ENCODE measurements around the gene FANCG.

Gene FANCG

DNA sequence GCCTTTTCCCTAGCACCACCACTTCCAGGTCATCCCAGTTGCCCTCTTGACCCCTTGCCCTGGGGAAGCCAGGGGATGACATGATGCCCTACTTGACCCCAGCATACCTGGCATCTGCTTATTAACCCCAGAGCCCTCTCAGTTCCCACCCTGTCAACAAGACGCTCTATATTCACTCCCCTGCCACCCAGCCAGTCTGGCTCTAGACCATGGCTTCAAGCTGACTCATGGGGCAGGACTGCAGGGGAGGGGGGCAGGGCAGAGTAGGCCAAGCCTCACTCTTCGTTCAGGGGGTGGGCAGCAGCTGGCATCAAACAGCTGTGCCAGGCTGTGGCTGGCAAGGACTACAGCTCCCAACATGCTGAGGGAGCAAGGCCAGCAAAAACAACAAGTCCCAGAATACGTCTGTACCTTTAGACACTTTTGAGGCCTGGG is 30.6 kb upstream of the FANCG start:
- H3K4me3 ChIP-seq (ENCODE audit: low read length, poor library complexity, severe bottlenecking), result peak overlapping the region; percentile 90
- no peaks in the 10 kb centered on the region for H3K9me3 ChIP-seq (ENCODE audit: insufficient read depth, low read depth, low read length)
- H3K4me2 ChIP-seq (ENCODE audit: low read depth, low read length, poor library complexity, severe bottlenecking), result peak overlapping the region; percentile 97
- peaks cover 4% of the 10 kb centered on the region for H4K20me1 ChIP-seq (ENCODE audit: insufficient read depth, low read length, poor library complexity, severe bottlenecking)
- 0 out of 2 replicates have a peak, but pooled peaks cover 3% of the 10 kb centered on the region for H3F3A ChIP-seq (ENCODE audit: low read depth)
- no peak for TF ChIP-seq EZH2phosphoT487 (IDR thresholded peaks at IDR 0.05; ENCODE audit: borderline replicate concordance)
- TF ChIP-seq, protein P1, sequence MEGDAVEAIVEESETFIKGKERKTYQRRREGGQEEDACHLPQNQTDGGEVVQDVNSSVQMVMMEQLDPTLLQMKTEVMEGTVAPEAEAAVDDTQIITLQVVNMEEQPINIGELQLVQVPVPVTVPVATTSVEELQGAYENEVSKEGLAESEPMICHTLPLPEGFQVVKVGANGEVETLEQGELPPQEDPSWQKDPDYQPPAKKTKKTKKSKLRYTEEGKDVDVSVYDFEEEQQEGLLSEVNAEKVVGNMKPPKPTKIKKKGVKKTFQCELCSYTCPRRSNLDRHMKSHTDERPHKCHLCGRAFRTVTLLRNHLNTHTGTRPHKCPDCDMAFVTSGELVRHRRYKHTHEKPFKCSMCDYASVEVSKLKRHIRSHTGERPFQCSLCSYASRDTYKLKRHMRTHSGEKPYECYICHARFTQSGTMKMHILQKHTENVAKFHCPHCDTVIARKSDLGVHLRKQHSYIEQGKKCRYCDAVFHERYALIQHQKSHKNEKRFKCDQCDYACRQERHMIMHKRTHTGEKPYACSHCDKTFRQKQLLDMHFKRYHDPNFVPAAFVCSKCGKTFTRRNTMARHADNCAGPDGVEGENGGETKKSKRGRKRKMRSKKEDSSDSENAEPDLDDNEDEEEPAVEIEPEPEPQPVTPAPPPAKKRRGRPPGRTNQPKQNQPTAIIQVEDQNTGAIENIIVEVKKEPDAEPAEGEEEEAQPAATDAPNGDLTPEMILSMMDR (conservative IDR thresholded peaks at IDR 0.05; ENCODE audit: low read length), result no peak
- H3K4me1 ChIP-seq (ENCODE audit: insufficient read depth, low read length, poor library complexity, severe bottlenecking), result peaks cover 40% of the 10 kb centered on the region
- H3K79me2 ChIP-seq (ENCODE audit: insufficient read depth, low read length), result peaks cover 8% of the 10 kb centered on the region; the same call in 1 of the 2 replicates
- no peaks in the 10 kb centered on the region for H3K9me2 ChIP-seq (replicated peaks; ENCODE audit: low read depth, low read length)
- H3K36me3 ChIP-seq (ENCODE audit: insufficient read depth, low read length), result peaks cover 12% of the 10 kb centered on the region; the same call in 1 of the 2 replicates
- H3K27me3 ChIP-seq (ENCODE audit: insufficient read depth, low read length, poor library complexity, severe bottlenecking), result no peaks in the 10 kb centered on the region
- H3K9ac ChIP-seq (ENCODE audit: low read depth, low read length, poor library complexity, severe bottlenecking), result peak overlapping the region; percentile 71
- H2AFZ ChIP-seq (ENCODE audit: low read length), result no peak overlapping the region

DNA sequence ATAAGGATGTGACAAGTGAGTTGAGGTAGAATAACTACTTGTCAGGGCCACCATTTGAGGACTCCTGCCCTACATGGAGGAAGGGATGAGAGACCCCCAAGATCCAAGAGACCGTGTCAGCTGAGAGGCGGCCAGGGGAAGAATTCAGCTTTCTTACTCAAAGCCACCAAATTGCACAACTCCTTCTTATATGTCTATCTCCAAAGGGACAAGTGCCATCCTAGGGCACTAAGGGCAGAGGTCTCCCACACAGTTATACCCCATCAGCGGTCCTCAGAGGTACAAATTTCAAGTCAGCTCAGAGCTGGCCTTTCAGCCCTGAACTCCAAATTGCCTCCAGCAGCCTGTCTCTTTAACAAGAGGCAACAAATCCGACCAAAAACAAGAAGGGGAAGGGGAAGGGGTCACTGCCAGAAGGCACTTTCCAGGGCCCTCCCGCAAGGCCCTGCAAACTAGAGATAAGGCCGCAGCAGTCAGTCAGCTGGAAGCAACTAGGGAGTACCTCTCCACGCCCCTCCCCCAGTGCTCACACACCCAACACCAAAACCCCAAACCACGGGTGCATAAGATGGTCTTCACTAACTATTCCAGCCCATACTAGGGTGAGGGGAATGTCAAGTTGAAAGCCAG is 29.3 kb upstream of the FANCG start:
- no peak for TF ChIP-seq EZH2phosphoT487 (IDR thresholded peaks at IDR 0.05; ENCODE audit: borderline replicate concordance)
- TF ChIP-seq, protein P1 (conservative IDR thresholded peaks at IDR 0.05; ENCODE audit: low read length), result no peak
- peaks cover 4% of the 10 kb centered on the region; the same call in 1 of the 2 replicates for H3K79me2 ChIP-seq (ENCODE audit: insufficient read depth, low read length)

DNA sequence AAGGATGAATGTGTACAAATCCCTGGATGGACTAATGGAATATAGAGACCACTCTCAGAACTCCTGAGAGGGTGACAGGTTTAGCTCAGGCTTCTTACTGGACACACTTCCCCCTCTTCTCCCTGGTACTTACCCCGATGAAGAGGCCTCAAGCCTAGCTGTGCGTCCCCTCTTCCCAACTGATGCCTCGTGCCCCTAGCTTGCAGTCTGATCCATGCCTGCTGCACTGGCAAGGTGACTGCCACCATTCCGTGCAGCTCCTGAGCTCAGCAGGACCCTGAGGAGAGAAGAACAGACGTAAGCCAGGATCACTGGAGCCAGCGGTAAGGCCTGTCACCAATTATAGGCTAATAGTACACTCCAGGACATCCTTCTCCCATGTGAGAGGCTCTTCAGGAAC is 28.7 kb upstream of the FANCG start:
- peaks cover 29% of the 10 kb centered on the region for H3K4me1 ChIP-seq (ENCODE audit: insufficient read depth, low read length, poor library complexity, severe bottlenecking)
- H3F3A ChIP-seq (ENCODE audit: low read depth), result no peaks in the 10 kb centered on the region
- TF ChIP-seq, protein P1 (conservative IDR thresholded peaks at IDR 0.05; ENCODE audit: low read length), result no peak
- TF ChIP-seq EZH2phosphoT487 (IDR thresholded peaks at IDR 0.05; ENCODE audit: borderline replicate concordance), result no peak
- peaks cover 4% of the 10 kb centered on the region for H4K20me1 ChIP-seq (ENCODE audit: insufficient read depth, low read length, poor library complexity, severe bottlenecking)
- H3K9me3 ChIP-seq (ENCODE audit: insufficient read depth, low read depth, low read length), result no peaks in the 10 kb centered on the region
- no peaks in the 10 kb centered on the region for H3K9me2 ChIP-seq (replicated peaks; ENCODE audit: low read depth, low read length)
- H3K4me2 ChIP-seq (ENCODE audit: low read depth, low read length, poor library complexity, severe bottlenecking), result no peak overlapping the region
- no peaks in the 10 kb centered on the region for H3K27me3 ChIP-seq (ENCODE audit: insufficient read depth, low read length, poor library complexity, severe bottlenecking)
- H3K9ac ChIP-seq (ENCODE audit: low read depth, low read length, poor library complexity, severe bottlenecking), result no peak overlapping the region
- peaks cover 4% of the 10 kb centered on the region; the same call in 1 of the 2 replicates for H3K79me2 ChIP-seq (ENCODE audit: insufficient read depth, low read length)
- no peak overlapping the region for H2AFZ ChIP-seq (ENCODE audit: low read length)
- peaks cover 12% of the 10 kb centered on the region; the same call in 1 of the 2 replicates for H3K36me3 ChIP-seq (ENCODE audit: insufficient read depth, low read length)
- H3K4me3 ChIP-seq (ENCODE audit: low read length, poor library complexity, severe bottlenecking), result no peak overlapping the region

More for the DNA sequence above, 29.3 kb upstream of the FANCG start:
- no peaks in the 10 kb centered on the region for H3K27me3 ChIP-seq (ENCODE audit: insufficient read depth, low read length, poor library complexity, severe bottlenecking)
- no peak overlapping the region for H2AFZ ChIP-seq (ENCODE audit: low read length)
- H3K9ac ChIP-seq (ENCODE audit: low read depth, low read length, poor library complexity, severe bottlenecking), result no peak overlapping the region
- peaks cover 4% of the 10 kb centered on the region for H4K20me1 ChIP-seq (ENCODE audit: insufficient read depth, low read length, poor library complexity, severe bottlenecking)
- H3K4me1 ChIP-seq (ENCODE audit: insufficient read depth, low read length, poor library complexity, severe bottlenecking), result peaks cover 30% of the 10 kb centered on the region
- no peak overlapping the region for H3K4me2 ChIP-seq (ENCODE audit: low read depth, low read length, poor library complexity, severe bottlenecking)
- H3K9me3 ChIP-seq (ENCODE audit: insufficient read depth, low read depth, low read length), result no peaks in the 10 kb centered on the region
- no peak overlapping the region for H3K4me3 ChIP-seq (ENCODE audit: low read length, poor library complexity, severe bottlenecking)
- 0 out of 2 replicates have a peak, but pooled peaks cover 3% of the 10 kb centered on the region for H3F3A ChIP-seq (ENCODE audit: low read depth)
- H3K36me3 ChIP-seq (ENCODE audit: insufficient read depth, low read length), result peaks cover 12% of the 10 kb centered on the region; the same call in 1 of the 2 replicates
- H3K9me2 ChIP-seq (replicated peaks; ENCODE audit: low read depth, low read length), result no peaks in the 10 kb centered on the region
